ENCODE results near the gene MCIDAS. TPM values are rescaled to one million over a fixed set of nuclear protein-coding genes. Genes with fewer than 3 reads are reported as not detected.

The MCIDAS gene
- polyA plus RNA-seq, 1 experiment = not detected

GRCh38 chr5:55232271-55232984 lies 5.3 kb upstream of the MCIDAS start:
- H3K4me3 ChIP-seq (ENCODE audit: low read depth, low read length) = peak overlapping the region; percentile 52
- peaks cover 84% of the 10 kb centered on the region for H3K27me3 ChIP-seq (ENCODE audit: control insufficient read depth, insufficient read depth, low read length)
- no peak for DNase-seq (ENCODE audit: low read depth, low spot score)
- H3K27ac ChIP-seq (ENCODE audit: low read depth, low read length) = no peak overlapping the region
- no peaks in the 10 kb centered on the region; the same call in 1 of the 2 replicates for H3K9me3 ChIP-seq (ENCODE audit: control insufficient read depth, insufficient read depth, low read length)
- TF ChIP-seq CTCF (IDR thresholded peaks at IDR 0.05; ENCODE audit: low read depth, low read length) = no peak
- CTCF ChIA-PET = no interaction called here
- POLR2A ChIA-PET = no interaction called here

GRCh38 chr5:55231919-55232270 lies 4.8 kb upstream of the MCIDAS start:
- DNase-seq (ENCODE audit: low read depth, low spot score) = no peak

GRCh38 chr5:55231029-55231918 lies 4.2 kb upstream of the MCIDAS start:
- TF ChIP-seq CTCF (IDR thresholded peaks at IDR 0.05; ENCODE audit: low read depth, low read length) = no peak
- 0 out of 2 replicates have a peak overlapping the region, but pooled peaks have one; percentile 1 for H3K4me3 ChIP-seq (ENCODE audit: low read depth, low read length)
- ChIA-PET CTCF (no interaction called here), POLR2A (no interaction called here)
- no peak overlapping the region for H3K27ac ChIP-seq (ENCODE audit: low read depth, low read length)
- peaks cover 86% of the 10 kb centered on the region for H3K27me3 ChIP-seq (ENCODE audit: control insufficient read depth, insufficient read depth, low read length)
- no peak for DNase-seq (ENCODE audit: low read depth, low spot score)
- no peaks in the 10 kb centered on the region; the same call in 1 of the 2 replicates for H3K9me3 ChIP-seq (ENCODE audit: control insufficient read depth, insufficient read depth, low read length)

More at GRCh38 chr5:55231919-55232270, 4.8 kb upstream of the MCIDAS start:
- POLR2A ChIA-PET = no interaction called here
- CTCF ChIA-PET = no interaction called here
- H3K4me3 ChIP-seq (ENCODE audit: low read depth, low read length) = no peak overlapping the region
- peaks cover 83% of the 10 kb centered on the region for H3K27me3 ChIP-seq (ENCODE audit: control insufficient read depth, insufficient read depth, low read length)
- H3K27ac ChIP-seq (ENCODE audit: low read depth, low read length) = no peak overlapping the region
- no peaks in the 10 kb centered on the region; the same call in 1 of the 2 replicates for H3K9me3 ChIP-seq (ENCODE audit: control insufficient read depth, insufficient read depth, low read length)
- no peak for TF ChIP-seq CTCF (IDR thresholded peaks at IDR 0.05; ENCODE audit: low read depth, low read length)

GRCh38 chr5:55230086-55230629 lies 3.0 kb upstream of the MCIDAS start:
- Histone ChIP-seq H3K9me3 (ENCODE audit: control insufficient read depth, insufficient read depth, low read length) (no peaks in the 10 kb centered on the region; the same call in 1 of the 2 replicates), H3K27me3 (ENCODE audit: control insufficient read depth, insufficient read depth, low read length) (peaks cover 96% of the 10 kb centered on the region), H3K4me3 (ENCODE audit: low read depth, low read length) (no peak overlapping the region), H3K27ac (ENCODE audit: low read depth, low read length) (no peak overlapping the region)
- no peak for TF ChIP-seq CTCF (IDR thresholded peaks at IDR 0.05; ENCODE audit: low read depth, low read length)
- CTCF ChIA-PET = no interaction called here
- no peak for DNase-seq (ENCODE audit: low read depth, low spot score)
- POLR2A ChIA-PET = no interaction called here
